ENCODE results near the gene MTHFD1L.
A peak's percentile ranks its signal among the peaks of the same experiment; 100 is the strongest.
"Not testable (repeated sequence)": the region's sequence is repeated elsewhere in the genome, so short reads cannot be mapped to it uniquely, and the experiment has no call there.

MTHFD1L gene

DNA sequence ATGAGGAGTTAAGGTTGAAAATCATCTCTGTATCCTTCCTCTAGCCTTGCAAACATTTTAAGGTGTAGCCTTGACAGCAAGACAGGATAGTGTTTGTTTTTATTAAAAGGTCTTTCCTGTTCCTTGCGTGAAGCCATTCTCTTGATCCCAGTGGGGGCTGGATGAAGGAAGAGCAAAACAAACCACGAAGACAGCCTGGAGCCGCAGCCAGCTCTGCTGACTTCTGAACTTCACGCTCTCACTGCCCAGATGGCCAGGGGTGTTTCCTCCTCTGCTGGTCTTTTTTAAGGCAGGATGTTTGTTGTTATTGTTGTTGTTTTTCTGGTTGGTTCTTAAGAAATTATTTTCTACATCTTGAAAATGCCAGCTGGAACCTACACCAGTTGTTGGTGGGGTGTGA is 156.4 kb downstream of the MTHFD1L start:
- no peak for DNase-seq

GRCh38 chr6:151022492-151022891 is 157.0 kb downstream of the MTHFD1L start:
- no peak for DNase-seq

DNA sequence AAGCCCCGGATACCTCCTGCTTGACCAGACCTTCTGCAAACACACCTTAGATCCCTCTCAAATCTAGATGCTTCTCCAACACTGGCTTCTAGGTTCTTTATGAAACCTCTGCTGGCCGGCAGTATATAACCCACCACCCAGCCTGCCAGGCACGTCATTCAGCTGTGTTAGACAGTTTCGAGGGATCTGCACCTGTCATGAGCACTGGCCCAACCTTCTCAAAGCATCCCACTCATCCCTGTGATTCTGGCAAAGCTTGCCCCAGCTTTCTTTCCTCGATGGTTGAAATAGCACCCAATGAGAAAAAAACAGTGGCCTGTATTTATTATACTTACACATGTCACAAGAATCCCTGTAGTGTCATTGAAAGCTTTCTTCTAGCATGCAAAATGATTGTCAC is 157.8 kb downstream of the MTHFD1L start:
- DNase-seq: no peak

GRCh38 chr6:151024597-151024996 is 159.1 kb downstream of the MTHFD1L start:
- DNase-seq: no peak

GRCh38 chr6:151025076-151025475 is 159.6 kb downstream of the MTHFD1L start:
- DNase-seq: no peak

- no peak for DNase-seq
Measured at GRCh38 chr6:151026041-151026663, 160.7 kb downstream of the MTHFD1L start.

DNA sequence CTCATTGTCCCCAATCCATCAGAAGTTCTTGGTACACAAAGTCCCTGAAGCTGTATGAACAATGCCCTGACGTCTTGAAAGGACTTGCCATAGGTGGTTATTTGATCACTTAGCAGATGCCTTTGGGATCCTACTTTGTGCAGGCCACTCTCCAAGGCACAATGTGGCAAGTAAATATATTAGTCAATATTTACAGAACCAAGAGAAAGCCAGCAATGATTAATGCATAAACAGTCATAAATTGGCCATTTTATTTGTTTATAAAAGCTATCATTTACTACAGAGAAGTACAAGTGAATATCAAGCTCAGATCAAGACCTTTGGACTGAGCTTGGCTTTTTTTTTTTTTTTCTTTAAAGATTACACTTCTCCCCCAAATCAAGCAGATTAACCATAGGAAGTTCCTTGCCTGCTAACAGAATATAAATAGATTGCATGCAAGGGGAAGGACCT is 161.8 kb downstream of the MTHFD1L start:
- no peak for DNase-seq

DNA sequence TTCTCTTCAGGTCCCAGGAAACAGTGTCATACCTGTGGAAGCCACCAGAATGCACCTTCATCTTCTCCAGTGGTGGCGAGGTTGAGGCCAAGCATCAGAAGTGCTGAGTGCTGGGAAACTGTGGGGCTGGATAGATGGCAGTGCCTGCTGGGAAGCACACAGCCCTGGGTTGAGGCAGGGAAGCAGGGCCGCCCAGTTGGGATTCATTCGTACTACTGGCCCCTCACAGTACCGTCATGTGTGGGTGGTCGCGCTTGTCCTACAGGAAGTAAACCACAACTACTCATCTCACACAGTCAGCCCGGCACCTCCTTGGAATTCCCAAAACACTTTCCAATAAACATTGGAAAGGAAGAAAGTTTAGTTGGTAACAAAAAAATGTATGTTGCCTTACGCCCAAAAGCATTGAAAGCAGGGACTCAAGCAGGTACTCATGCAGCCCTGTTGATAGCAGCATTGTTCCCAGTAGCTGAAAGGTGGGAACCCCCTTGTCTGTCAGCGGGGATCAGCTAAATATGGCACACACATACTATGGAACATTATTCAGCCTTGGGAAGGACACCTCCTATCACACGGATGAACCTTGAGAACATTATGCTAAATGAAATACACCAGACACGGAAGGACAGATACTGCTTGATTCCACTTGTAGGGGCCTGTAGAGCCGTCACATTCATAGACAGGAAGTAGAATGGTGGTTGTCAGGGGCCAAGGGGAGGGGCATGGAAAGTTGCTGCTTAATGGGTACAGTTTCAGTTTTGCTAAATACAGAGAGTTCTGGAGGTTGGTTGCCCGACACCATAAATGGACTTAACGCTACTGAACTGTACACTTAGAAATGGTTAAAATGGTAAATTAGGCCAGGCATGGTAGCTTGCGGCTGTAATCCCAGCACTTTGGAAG is 162.7 kb downstream of the MTHFD1L start:
- DNase-seq: no peak

- no peak for DNase-seq
Measured at GRCh38 chr6:151029970-151030369, 164.5 kb downstream of the MTHFD1L start.

DNA sequence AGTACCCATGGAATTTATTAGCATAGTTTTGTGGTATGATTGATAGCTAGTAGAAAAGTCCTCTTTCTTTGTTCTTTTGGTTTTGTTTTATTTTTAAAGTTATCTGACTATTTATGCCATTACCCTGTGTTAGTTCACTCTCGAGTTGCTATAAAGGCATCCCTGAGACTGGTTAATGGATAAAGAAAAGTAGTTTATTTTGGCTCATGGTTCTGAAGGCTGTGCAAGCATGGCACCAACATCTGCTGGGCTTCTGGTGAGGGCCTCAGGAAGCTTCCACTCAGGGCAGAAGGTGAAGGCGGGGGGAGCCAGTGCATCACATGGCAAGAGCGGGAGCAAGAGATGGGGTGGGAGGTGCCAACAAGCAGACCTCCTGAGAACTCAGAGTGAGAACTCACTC is 166.5 kb downstream of the MTHFD1L start:
- DNase-seq: no peak

- no peak for DNase-seq
Measured at GRCh38 chr6:151034825-151035781, 169.6 kb downstream of the MTHFD1L start.

- DNase-seq: not testable (repeated sequence)
Measured at GRCh38 chr6:151036211-151036721, 170.8 kb downstream of the MTHFD1L start.

DNA sequence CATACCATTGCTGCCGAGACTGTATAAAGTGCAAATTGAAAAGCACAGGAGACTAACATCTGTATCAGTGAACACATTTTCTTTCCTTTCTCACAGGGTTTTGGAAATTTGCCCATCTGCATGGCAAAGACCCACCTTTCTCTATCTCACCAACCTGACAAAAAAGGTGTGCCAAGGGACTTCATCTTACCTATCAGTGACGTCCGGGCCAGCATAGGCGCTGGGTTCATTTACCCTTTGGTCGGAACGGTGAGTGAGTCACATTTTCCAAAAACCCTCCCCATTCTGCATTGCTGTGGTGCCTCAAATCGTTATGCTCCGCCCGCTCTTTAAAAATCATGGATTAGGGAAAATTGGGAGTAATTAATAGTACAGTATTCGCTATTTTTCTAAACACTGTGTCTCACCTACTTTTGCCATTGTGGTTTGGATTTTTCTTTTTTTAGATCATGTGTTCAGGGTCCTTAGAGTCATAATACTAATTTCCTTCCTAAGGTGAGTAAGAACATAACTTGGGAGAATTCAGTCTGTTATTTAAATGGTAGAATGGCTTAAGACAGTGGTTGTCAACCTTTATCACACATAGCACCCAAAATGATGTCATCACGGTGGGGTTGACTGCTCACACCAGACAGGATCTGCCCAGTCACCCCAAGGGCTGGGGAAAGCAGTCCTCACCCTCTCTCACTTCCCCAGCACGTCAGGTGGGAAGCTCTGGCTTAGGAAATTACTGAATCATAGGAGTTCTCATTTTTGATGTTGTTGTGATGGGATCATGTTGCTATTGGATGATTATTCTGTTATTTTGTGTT is 171.6 kb downstream of the MTHFD1L start:
- DNase-seq: no peak

DNA sequence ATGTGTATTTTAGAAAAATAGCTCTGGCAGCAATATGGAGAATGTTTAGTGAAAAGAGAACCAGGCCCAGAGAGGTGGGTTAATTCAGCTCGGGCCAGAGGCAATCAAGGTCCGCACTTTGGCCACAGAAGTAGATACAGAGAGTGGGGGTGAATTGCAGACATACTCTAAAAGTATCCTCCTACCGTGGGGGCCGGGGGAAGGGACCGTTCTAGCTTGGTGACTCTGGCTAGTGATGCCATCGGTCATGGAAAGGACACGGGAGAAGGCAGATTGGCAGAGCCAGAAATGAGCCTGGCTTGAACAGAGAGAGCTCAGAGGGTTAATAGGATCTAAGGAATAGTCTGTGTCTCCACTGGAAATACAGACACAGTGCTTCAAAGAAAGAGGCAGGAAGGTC is 173.1 kb downstream of the MTHFD1L start:
- no peak for DNase-seq

GRCh38 chr6:151040888-151041521 is 175.5 kb downstream of the MTHFD1L start:
- not testable (repeated sequence) for DNase-seq

GRCh38 chr6:151041686-151042085 is 176.2 kb downstream of the MTHFD1L start:
- DNase-seq: no peak

DNA sequence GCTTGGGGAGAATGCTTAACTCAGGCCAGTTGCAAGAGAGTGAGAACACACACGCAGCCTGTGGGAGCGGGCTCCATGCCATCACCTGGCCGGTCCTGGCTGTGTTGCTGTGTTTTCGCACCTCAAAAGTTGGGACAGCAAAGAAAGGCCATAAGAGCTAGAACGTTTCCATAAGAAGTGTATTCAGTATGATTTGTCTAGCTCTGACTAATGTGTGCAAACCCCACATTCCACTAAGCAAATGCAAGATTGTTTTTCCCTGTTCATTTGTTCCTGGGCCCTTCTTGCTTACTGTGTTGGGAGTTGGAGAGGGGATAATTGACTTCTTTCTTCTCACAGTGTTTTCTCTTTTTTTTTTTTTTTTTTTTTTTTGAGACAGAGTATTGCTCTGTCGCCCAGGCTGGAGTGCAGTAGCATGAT is 177.4 kb downstream of the MTHFD1L start:
- not testable (repeated sequence) for DNase-seq

- DNase-seq: no peak
Measured at GRCh38 chr6:151043944-151044343, 178.4 kb downstream of the MTHFD1L start.

DNA sequence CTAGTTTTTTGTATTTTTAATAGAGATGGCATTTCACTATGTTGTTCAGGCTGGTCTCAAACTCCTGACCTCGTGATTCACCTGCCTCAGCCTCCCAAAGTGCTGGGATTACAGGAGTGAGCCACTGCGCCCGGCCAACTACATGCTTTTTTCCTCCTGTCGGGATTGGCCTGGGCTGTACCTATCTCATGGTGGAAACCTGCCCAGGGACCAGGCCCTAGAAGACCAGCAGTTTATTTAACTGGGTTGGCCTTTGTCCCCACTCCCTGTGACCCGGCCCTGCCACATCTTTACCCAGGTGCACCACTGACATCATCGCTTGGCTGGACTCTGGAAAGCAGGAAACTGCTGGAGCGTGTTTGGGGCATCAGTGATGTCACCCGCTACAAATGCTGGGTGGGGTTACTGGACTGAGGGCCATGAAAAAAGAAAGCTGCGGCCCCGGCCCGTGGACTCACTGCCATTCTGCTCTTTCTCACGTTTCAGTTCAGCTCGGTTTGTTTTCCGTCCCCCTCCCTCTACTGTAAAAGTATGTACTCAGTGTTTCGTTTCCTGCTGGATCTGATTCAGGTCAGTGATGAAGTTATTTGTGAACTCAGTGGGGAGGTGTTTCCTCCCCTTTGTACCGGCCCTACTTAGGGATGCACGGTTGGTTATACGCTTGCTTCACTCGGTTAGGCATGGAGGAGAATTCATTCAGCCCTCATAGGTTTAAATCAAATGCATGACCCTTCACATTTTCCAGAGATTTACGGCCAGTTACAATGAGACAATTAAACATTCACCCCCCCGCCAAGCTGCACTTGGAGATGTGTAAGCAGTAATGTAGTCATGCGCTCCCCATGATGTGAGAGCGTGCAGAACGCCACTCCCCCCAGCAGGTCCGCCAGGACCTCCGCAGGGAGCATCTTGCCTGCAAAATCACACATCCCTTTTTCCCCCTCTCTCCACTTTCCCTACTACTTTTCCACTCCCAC is 179.3 kb downstream of the MTHFD1L start:
- DNase-seq: peak; percentile 51
